Activated naive CD4-positive, alpha-beta T cell treated with anti-CD3 and anti-CD28 coated beads for 36 hours (primary cell): ENCODE measurements around the gene SPAG17. TPM values are rescaled to one million over a fixed set of nuclear protein-coding genes. Genes with fewer than 3 reads are reported as not detected.

Experiments
- CTCF ChIA-PET: fragments of 350-600 bp; sonication (Branson Sonifier 250); formaldehyde crosslinking; loops from one replicate; lab custom pipeline; 2021; ENCODE audit warnings: antibody characterized with exemption; lab: Charles Lee
- DNase-seq: peaks from one replicate; pipeline ENCODE4 v3.0.0-alpha.2; 2020
- H3K27ac Mint-ChIP-seq: one replicate; pipeline ENCODE4 v1.8.0; 2021; ENCODE audit warnings: mild to moderate bottlenecking, mixed read lengths
- H3K27me3 Mint-ChIP-seq: one replicate; pipeline ENCODE4 v1.8.0; 2021; ENCODE audit warnings: low read depth, mixed read lengths
- H3K36me3 Mint-ChIP-seq: one replicate; pipeline ENCODE4 v1.8.0; 2021; ENCODE audit warnings: low read depth, mixed read lengths
- H3K4me1 Mint-ChIP-seq: one replicate; pipeline ENCODE4 v1.8.0; 2021; ENCODE audit warnings: low read depth, mixed read lengths
- H3K4me3 Mint-ChIP-seq: one replicate; pipeline ENCODE4 v1.8.0; 2021; ENCODE audit warnings: mild to moderate bottlenecking, moderate library complexity, mixed read lengths
- H3K9me3 Mint-ChIP-seq: one replicate; pipeline ENCODE4 v1.8.0; 2021; ENCODE audit warnings: mixed read lengths
- intact Hi-C: fragments of 100-400 bp; cut with micrococcal nuclease; formaldehyde crosslinking; loops from one replicate; pipeline ENCODE4 v1.15.1; 2023
- total RNA-seq, 2 experiments: library from RNA; stranded (reverse); gene quantifications; one replicate each; pipeline ENCODE4 v1.2.3, GENCODE V29; 2021

SPAG17 gene
- not detected for total RNA-seq

DNA sequence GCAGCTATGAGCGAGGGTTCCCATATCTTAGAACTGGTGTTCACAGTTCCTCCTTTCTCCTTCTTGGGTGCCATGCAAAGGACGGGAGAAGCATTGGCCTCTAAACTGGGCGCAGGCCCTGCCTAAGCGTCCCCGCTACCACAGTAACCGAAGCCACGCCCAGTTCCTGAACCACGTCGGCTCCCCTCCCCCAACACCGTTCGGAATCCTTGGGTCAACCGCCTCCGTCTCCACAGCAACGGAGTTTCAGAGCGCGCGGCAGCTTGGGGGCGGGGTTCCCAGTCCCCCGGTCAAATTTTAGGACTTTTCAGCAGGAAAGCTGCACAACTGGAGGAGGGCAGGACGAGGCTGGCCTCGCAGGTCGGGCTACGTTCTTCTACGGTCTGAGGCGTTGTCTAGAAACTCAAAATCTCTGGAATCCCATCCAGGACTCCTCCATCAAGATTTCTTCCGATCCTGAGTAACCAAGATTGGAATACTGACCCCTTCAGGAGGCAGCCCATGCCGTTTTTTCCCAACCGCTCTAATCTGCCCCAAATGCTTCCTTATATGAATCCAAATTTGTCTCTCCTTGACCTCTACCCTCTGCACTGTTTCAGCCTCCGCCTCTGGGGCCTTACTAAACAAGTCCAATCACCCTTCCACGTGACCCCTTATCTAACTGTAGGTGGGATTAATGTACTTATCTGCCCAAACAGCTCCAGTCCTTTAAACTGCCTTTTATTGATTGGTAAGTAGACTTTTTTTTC lies at the start of gene SPAG17:
SPAG17 (minus strand) TSS at position 145 of the 749 bp plus-strand sequence; CDS start at position 74, 71 bp downstream.
- no peaks in the 10 kb centered on the region for H3K36me3 Mint-ChIP-seq
- peak; percentile 6 for DNase-seq
- H3K27ac Mint-ChIP-seq = no peak within 1 kb of the TSS
- CTCF ChIA-PET = no interaction called here
- H3K27me3 Mint-ChIP-seq = peaks cover 16% of the 10 kb centered on the region
- intact Hi-C loops = no loop called here
- H3K9me3 Mint-ChIP-seq = peaks cover 6% of the 10 kb centered on the region
- no peak within 1 kb of the TSS for H3K4me3 Mint-ChIP-seq
- H3K4me1 Mint-ChIP-seq = peaks cover 3% of the 10 kb centered on the region

GRCh38 chr1:118225471-118225870 lies 40.4 kb upstream of the SPAG17 start:
- H3K27ac Mint-ChIP-seq = no peak overlapping the region
- intact Hi-C loops = no loop called here
- DNase-seq = no peak
- CTCF ChIA-PET = no interaction called here
- H3K4me1 Mint-ChIP-seq = no peaks in the 10 kb centered on the region
- H3K36me3 Mint-ChIP-seq = no peaks in the 10 kb centered on the region
- H3K27me3 Mint-ChIP-seq = no peaks in the 10 kb centered on the region
- H3K4me3 Mint-ChIP-seq = no peak overlapping the region
- no peaks in the 10 kb centered on the region for H3K9me3 Mint-ChIP-seq

- Mint-ChIP-seq H3K36me3 (no peaks in the 10 kb centered on the region), H3K27me3 (no peaks in the 10 kb centered on the region), H3K27ac (no peak overlapping the region), H3K4me3 (no peak overlapping the region), H3K4me1 (no peaks in the 10 kb centered on the region), H3K9me3 (no peaks in the 10 kb centered on the region)
- no peak for DNase-seq
- intact Hi-C loops = no loop called here
- CTCF ChIA-PET = interaction anchor here (0.7 kb wide), 2 partner anchors 27 to 40 kb away, joined by 3 read pairs; no protein-coding TSS in a partner anchor
These were observed 38.4 kb upstream of the SPAG17 start for GRCh38 chr1:118223426-118223825.

DNA sequence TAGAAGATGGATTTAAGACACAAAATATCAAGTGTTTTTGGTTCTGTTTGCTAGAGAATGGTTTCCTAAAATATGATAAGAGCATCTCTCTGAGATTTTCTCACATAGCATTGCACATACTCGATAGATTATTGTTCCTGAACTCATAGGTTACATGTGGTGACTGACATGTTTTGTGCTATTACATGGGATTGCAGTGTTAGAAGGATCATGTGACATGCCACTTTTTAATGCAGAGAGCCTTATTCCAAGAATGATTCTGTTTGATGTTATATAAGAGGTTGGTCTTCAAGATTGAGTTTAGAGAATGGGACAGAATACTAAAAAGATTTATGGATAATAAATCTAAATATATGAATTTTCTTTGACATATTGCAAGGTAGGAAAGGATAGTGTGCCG lies 34.4 kb upstream of the SPAG17 start:
- Mint-ChIP-seq H3K9me3 (no peaks in the 10 kb centered on the region), H3K27ac (no peak overlapping the region), H3K4me1 (no peaks in the 10 kb centered on the region), H3K36me3 (no peaks in the 10 kb centered on the region), H3K4me3 (no peak overlapping the region), H3K27me3 (no peaks in the 10 kb centered on the region)
- DNase-seq = no peak
- intact Hi-C loops = no loop called here
- CTCF ChIA-PET = no interaction called here

GRCh38 chr1:118217141-118217838 lies 32.3 kb upstream of the SPAG17 start:
- H3K36me3 Mint-ChIP-seq = no peaks in the 10 kb centered on the region
- H3K27ac Mint-ChIP-seq = no peak overlapping the region
- H3K27me3 Mint-ChIP-seq = no peaks in the 10 kb centered on the region
- no peaks in the 10 kb centered on the region for H3K4me1 Mint-ChIP-seq
- H3K9me3 Mint-ChIP-seq = peaks cover 1% of the 10 kb centered on the region
- H3K4me3 Mint-ChIP-seq = no peak overlapping the region
- DNase-seq = no peak
- CTCF ChIA-PET = no interaction called here
- intact Hi-C loops = no loop called here

DNA sequence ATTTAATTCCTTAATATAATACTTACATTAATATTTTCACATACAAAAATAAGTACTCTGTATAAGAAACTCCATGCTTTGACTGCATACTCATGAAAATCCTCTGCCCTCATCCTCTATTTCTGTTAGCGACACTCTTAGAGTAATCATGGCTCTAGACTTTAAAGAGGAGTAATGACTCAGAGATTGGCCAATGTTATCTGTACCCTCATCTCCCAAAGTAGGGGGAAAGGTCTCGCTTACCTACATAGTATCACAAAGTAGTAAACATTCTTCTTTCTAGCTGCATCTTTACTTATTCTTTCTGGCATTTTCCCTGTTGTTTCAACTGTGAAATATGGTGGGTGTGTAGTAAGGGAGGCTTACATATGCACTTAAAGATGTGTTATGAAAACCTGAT lies 29.8 kb upstream of the SPAG17 start:
- Mint-ChIP-seq H3K27ac (no peak overlapping the region), H3K9me3 (peaks cover 1% of the 10 kb centered on the region), H3K27me3 (no peaks in the 10 kb centered on the region), H3K36me3 (no peaks in the 10 kb centered on the region), H3K4me1 (no peaks in the 10 kb centered on the region), H3K4me3 (no peak overlapping the region)
- CTCF ChIA-PET = no interaction called here
- no peak for DNase-seq
- intact Hi-C loops = no loop called here

- H3K4me3 Mint-ChIP-seq = no peak overlapping the region
- no peaks in the 10 kb centered on the region for H3K4me1 Mint-ChIP-seq
- peaks cover 1% of the 10 kb centered on the region for H3K9me3 Mint-ChIP-seq
- no peaks in the 10 kb centered on the region for H3K36me3 Mint-ChIP-seq
- H3K27me3 Mint-ChIP-seq = no peaks in the 10 kb centered on the region
- DNase-seq = no peak
- no peak overlapping the region for H3K27ac Mint-ChIP-seq
- CTCF ChIA-PET = interaction anchor here (1.0 kb wide), 1 partner anchor 827 kb away, joined by 3 read pairs; no protein-coding TSS in a partner anchor
- intact Hi-C loops = no loop called here
These were observed 25.7 kb upstream of the SPAG17 start for GRCh38 chr1:118210723-118211110.

- H3K9me3 Mint-ChIP-seq = peaks cover 1% of the 10 kb centered on the region
- CTCF ChIA-PET = interaction anchor here (1.0 kb wide), 1 partner anchor 828 kb away, joined by 3 read pairs; no protein-coding TSS in a partner anchor
- no peak overlapping the region for H3K4me3 Mint-ChIP-seq
- H3K36me3 Mint-ChIP-seq = no peaks in the 10 kb centered on the region
- no peaks in the 10 kb centered on the region for H3K4me1 Mint-ChIP-seq
- no peak for DNase-seq
- intact Hi-C loops = no loop called here
- no peak overlapping the region for H3K27ac Mint-ChIP-seq
- no peaks in the 10 kb centered on the region for H3K27me3 Mint-ChIP-seq
These were observed 25.2 kb upstream of the SPAG17 start for GRCh38 chr1:118210051-118210722.

DNA sequence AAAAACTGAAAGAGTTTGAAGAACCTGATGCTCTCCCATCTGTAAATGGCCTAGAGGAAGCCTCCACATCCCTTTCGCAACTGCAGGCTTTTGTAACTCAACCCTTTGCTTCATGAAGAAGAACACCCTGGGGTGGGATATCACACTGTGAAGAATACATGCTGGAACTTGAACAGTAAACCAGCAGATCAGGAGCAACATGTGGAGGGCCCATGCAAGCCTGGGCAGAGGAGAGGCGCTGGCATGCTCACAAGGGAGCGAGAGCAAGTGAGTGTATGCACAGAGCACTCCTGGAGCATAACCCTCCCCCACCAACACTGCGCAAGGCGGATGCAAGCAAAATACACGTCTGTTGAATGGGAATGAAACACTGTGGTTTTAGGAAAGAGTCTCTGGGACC lies 24.6 kb upstream of the SPAG17 start:
- DNase-seq = no peak
- peaks cover 1% of the 10 kb centered on the region for H3K9me3 Mint-ChIP-seq
- CTCF ChIA-PET = no interaction called here
- H3K27ac Mint-ChIP-seq = no peak overlapping the region
- H3K36me3 Mint-ChIP-seq = no peaks in the 10 kb centered on the region
- intact Hi-C loops = no loop called here
- H3K27me3 Mint-ChIP-seq = no peaks in the 10 kb centered on the region
- no peak overlapping the region for H3K4me3 Mint-ChIP-seq
- no peaks in the 10 kb centered on the region for H3K4me1 Mint-ChIP-seq

- H3K4me1 Mint-ChIP-seq = no peaks in the 10 kb centered on the region
- no peaks in the 10 kb centered on the region for H3K27me3 Mint-ChIP-seq
- H3K36me3 Mint-ChIP-seq = no peaks in the 10 kb centered on the region
- no peak overlapping the region for H3K4me3 Mint-ChIP-seq
- DNase-seq = no peak
- H3K9me3 Mint-ChIP-seq = no peaks in the 10 kb centered on the region
- intact Hi-C loops = no loop called here
- CTCF ChIA-PET = no interaction called here
- no peak overlapping the region for H3K27ac Mint-ChIP-seq
These were observed 21.9 kb upstream of the SPAG17 start for GRCh38 chr1:118206966-118207365.

DNA sequence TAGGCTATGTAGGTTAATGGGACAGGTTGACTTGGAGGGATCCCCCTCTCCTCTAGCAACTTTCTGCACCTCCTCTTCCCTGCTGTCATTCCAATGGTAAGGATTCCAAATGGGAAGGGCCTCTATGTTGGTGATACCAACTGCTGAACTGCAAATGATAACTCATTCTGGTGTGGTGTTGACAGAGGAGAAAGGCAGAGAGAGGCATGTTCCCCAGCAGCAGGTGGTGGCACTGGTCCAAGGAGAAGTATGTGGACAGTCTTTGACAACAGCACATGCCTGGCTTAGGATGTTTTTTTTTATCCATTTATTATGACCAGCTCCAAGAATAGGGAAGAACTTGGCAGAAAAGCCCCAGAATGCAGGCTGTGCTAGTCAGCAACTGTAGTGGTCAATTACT lies 19.6 kb upstream of the SPAG17 start:
- Mint-ChIP-seq H3K27ac (no peak overlapping the region), H3K27me3 (no peaks in the 10 kb centered on the region), H3K9me3 (no peaks in the 10 kb centered on the region), H3K4me3 (no peak overlapping the region), H3K36me3 (no peaks in the 10 kb centered on the region), H3K4me1 (no peaks in the 10 kb centered on the region)
- intact Hi-C loops = no loop called here
- CTCF ChIA-PET = no interaction called here
- DNase-seq = no peak

- intact Hi-C loops = no loop called here
- Mint-ChIP-seq H3K4me1 (no peaks in the 10 kb centered on the region), H3K4me3 (no peak overlapping the region), H3K36me3 (no peaks in the 10 kb centered on the region), H3K9me3 (no peaks in the 10 kb centered on the region), H3K27ac (no peak overlapping the region), H3K27me3 (no peaks in the 10 kb centered on the region)
- DNase-seq = no peak
- CTCF ChIA-PET = no interaction called here
These were observed 19.1 kb upstream of the SPAG17 start for GRCh38 chr1:118204105-118204504.
